IMR-90 (cell line): Measurements from ENCODE around the gene ZNF665. TPM values are rescaled to one million over a fixed set of nuclear protein-coding genes. Genes with fewer than 3 reads are reported as not detected.
"Not testable (repeated sequence)": the region's sequence is repeated elsewhere in the genome, so short reads cannot be mapped to it uniquely, and the experiment has no call there.

Source experiments
- ATAC-seq: fragments of 200-7000 bp; cut with Tn5 transposase; 2 replicates; pipeline ENCODE4 v1.9.1; 2020; ENCODE audit warnings: low read depth, mild to moderate bottlenecking, moderate library complexity
- BruUV-seq: library from RNA; stranded (reverse); fragments of 400-500 nt; replicated peaks from 2 replicates; lab custom pipeline; 2021; lab: Mats Ljungman, UMichigan
- CTCF ChIA-PET: fragments of 300-600 bp; formaldehyde crosslinking; extraction: SDS; loops from one replicate; lab custom pipeline; 2021; ENCODE audit warnings: antibody characterized with exemption; lab: Yijun Ruan, JAX
- POLR2A ChIA-PET: fragments of 300-600 bp; sonication (Branson Sonifier 250); formaldehyde crosslinking; loops from one replicate; lab custom pipeline; 2022; ENCODE audit warnings: antibody characterized with exemption; ENCODE audit not compliant: unreplicated experiment; lab: Charles Lee
- DNase-seq: peaks from one replicate; pipeline ENCODE4 v3.0.0; 2013
- H2AFZ ChIP-seq: replicated peaks from 2 replicates; pipeline ENCODE3; 2013; ENCODE audit warnings: low read length, mild to moderate bottlenecking; ENCODE audit not compliant: poor library complexity
- H2AK5ac ChIP-seq: 2 replicates; pipeline ENCODE4 v1.6.1; 2013; ENCODE audit warnings: low read depth, low read length, inconsistent platforms
- H2AK9ac ChIP-seq: replicated peaks from 2 replicates; pipeline ENCODE3; 2013; ENCODE audit warnings: mild to moderate bottlenecking, low read depth, low read length, moderate library complexity; ENCODE audit not compliant: poor library complexity
- H2BK120ac ChIP-seq: 2 replicates; pipeline ENCODE4 v1.6.1; 2013; ENCODE audit warnings: low read depth, low read length, inconsistent platforms
- H2BK15ac ChIP-seq: 3 replicates; pipeline ENCODE4 v1.6.1; 2013; ENCODE audit warnings: low read depth, low read length, inconsistent platforms
- H2BK20ac ChIP-seq: 2 replicates; pipeline ENCODE4 v1.6.1; 2013; ENCODE audit warnings: low read depth, mild to moderate bottlenecking, inconsistent platforms, low read length, moderate library complexity
- H2BK5ac ChIP-seq: 2 replicates; pipeline ENCODE4 v1.6.1; 2013; ENCODE audit warnings: mild to moderate bottlenecking, low read depth, low read length, inconsistent platforms; ENCODE audit not compliant: poor library complexity, severe bottlenecking
- H3K14ac ChIP-seq: replicated peaks from 2 replicates; pipeline ENCODE4 v1.6.1; 2013; ENCODE audit warnings: low read depth, low read length, inconsistent platforms
- H3K18ac ChIP-seq: 2 replicates; pipeline ENCODE4 v1.6.1; 2013; ENCODE audit warnings: low read depth, low read length, control low read depth
- H3K23ac ChIP-seq: 2 replicates; pipeline ENCODE4 v1.6.1; 2013; ENCODE audit warnings: low read depth, low read length, inconsistent platforms
- H3K27ac ChIP-seq: 2 replicates; pipeline ENCODE4 v1.5.1; 2013; ENCODE audit warnings: mild to moderate bottlenecking, control low read depth, low read length; ENCODE audit not compliant: insufficient read depth
- H3K27me3 ChIP-seq: 2 replicates; pipeline ENCODE4 v1.6.1; 2013; ENCODE audit warnings: low read length; ENCODE audit not compliant: control insufficient read depth, insufficient read depth
- H3K36me3 ChIP-seq: 2 replicates; pipeline ENCODE4 v1.6.1; 2013; ENCODE audit warnings: low read length, mixed read lengths; ENCODE audit not compliant: control insufficient read depth, insufficient read depth
- H3K4ac ChIP-seq: 2 replicates; pipeline ENCODE4 v1.6.1; 2013; ENCODE audit warnings: low read depth, low read length, inconsistent platforms
- H3K4me1 ChIP-seq: 2 replicates; pipeline ENCODE4 v1.6.1; 2013; ENCODE audit warnings: low read length, mixed read lengths; ENCODE audit not compliant: control insufficient read depth, insufficient read depth
- H3K4me2 ChIP-seq: 2 replicates; pipeline ENCODE4 v1.6.1; 2013; ENCODE audit warnings: low read depth, mild to moderate bottlenecking, control low read depth, low read length, moderate library complexity
- H3K4me3 ChIP-seq: 2 replicates; pipeline ENCODE4 v1.5.1; 2013; ENCODE audit warnings: low read depth, mild to moderate bottlenecking, control low read depth, low read length, moderate library complexity; ENCODE audit not compliant: insufficient read depth
- H3K56ac ChIP-seq: 2 replicates; pipeline ENCODE4 v1.6.1; 2013; ENCODE audit warnings: low read length, inconsistent platforms; ENCODE audit not compliant: insufficient read depth; ENCODE audit errors: extremely low read depth
- H3K79me1 ChIP-seq, 2 experiments: 2 replicates each; pipeline ENCODE4 v1.6.1; 2013; ENCODE audit warnings: low read length in 2 of 2, inconsistent platforms in 1 of 2, low read depth in 1 of 2
- H3K9ac ChIP-seq: 2 replicates; pipeline ENCODE4 v1.6.1; 2013; ENCODE audit warnings: low read depth, low read length, control low read depth
- H3K9me1 ChIP-seq: 2 replicates; pipeline ENCODE4 v1.6.1; 2013; ENCODE audit warnings: low read length, inconsistent platforms; ENCODE audit not compliant: insufficient read depth
- H3K9me3 ChIP-seq: 2 replicates; pipeline ENCODE4 v1.6.1; 2013; ENCODE audit warnings: low read length; ENCODE audit not compliant: control insufficient read depth, insufficient read depth
- H4K20me1 ChIP-seq: 2 replicates; pipeline ENCODE4 v1.6.1; 2013; ENCODE audit warnings: low read length, inconsistent platforms; ENCODE audit not compliant: insufficient read depth
- H4K5ac ChIP-seq: 2 replicates; pipeline ENCODE4 v1.6.1; 2013; ENCODE audit warnings: mild to moderate bottlenecking, low read depth, low read length, control low read depth
- H4K8ac ChIP-seq, 2 experiments: 2 replicates each; pipeline ENCODE4 v1.6.1; 2013; ENCODE audit warnings: low read depth in 2 of 2, low read length in 2 of 2, control low read depth in 1 of 2, inconsistent platforms in 1 of 2
- H4K91ac ChIP-seq: 2 replicates; pipeline ENCODE4 v1.6.1; 2013; ENCODE audit warnings: low read depth, low read length, inconsistent platforms; ENCODE audit not compliant: insufficient read depth
- WGBS, 2 experiments: methylation state at CpG; one replicate each; pipeline versions ENCODE4 v1.1.5 to v1.1.7; 2013; ENCODE audit warnings: missing lambda C conversion rate in 2 of 2; ENCODE audit not compliant: insufficient read length in 1 of 2; ENCODE audit errors: extremely low coverage in 2 of 2; 5-methylcytosine and 5-hydroxymethylcytosine counted together
- dilution Hi-C: fragments of 300-500 bp; cut with HindIII; formaldehyde crosslinking; loops from one replicate; pipeline ENCODE4 v1.14.3; 2018; ENCODE audit warnings: low sequenced_read_pairs; ENCODE audit not compliant: unreplicated experiment
- in situ Hi-C: fragments of 300-500 bp; cut with MboI; formaldehyde crosslinking; loops from 3 replicates; pipeline ENCODE4 v1.14.3; 2019; ENCODE audit warnings: low sequenced_read_pairs, inconsistent platforms, mixed read lengths
- intact Hi-C: fragments of 100-400 bp; cut with micrococcal nuclease; formaldehyde crosslinking; loops from 2 replicates; pipeline ENCODE4 v1.10.0; 2022
- polyA plus RNA-seq, 3 experiments: library from polyadenylated mRNA; depleted of rRNA; stranded (reverse); fragments of >200 nt; gene quantifications; 2 replicates each; pipeline ENCODE4 v1.2.3, GENCODE V29; 2012; ENCODE audit warnings: low replicate concordance in 1 of 3
- total RNA-seq: library from RNA; depleted of rRNA; stranded (reverse); fragments of >200 nt; gene quantifications from 2 replicates; pipeline ENCODE4 v1.2.3, GENCODE V29; 2012

The ZNF665 gene
- total and polyA plus RNA-seq, 2 of the 4 experiments (the other 2 are of a cell fraction), result 2.0 to 3.0 TPM

- H2AK9ac ChIP-seq, H3K9me1 ChIP-seq, H2AFZ ChIP-seq, H3K27ac ChIP-seq, H2AK5ac ChIP-seq, H2BK15ac ChIP-seq, H3K4me2 ChIP-seq, BruUV-seq, H3K9ac ChIP-seq, H3K23ac ChIP-seq, H2BK5ac ChIP-seq, H3K79me1 ChIP-seq, H3K4me3 ChIP-seq, CTCF ChIA-PET, DNase-seq, H4K20me1 ChIP-seq, H4K5ac ChIP-seq, H3K14ac ChIP-seq, H3K4ac ChIP-seq, H3K4me1 ChIP-seq, H3K36me3 ChIP-seq, intact Hi-C loops, dilution Hi-C loops, H4K91ac ChIP-seq, H2BK20ac ChIP-seq, H3K27me3 ChIP-seq, H3K18ac ChIP-seq, POLR2A ChIA-PET, in situ Hi-C loops, H3K9me3 ChIP-seq, H4K8ac ChIP-seq, H3K56ac ChIP-seq, H2BK120ac ChIP-seq: not testable (repeated sequence)
- peak; percentile 11; the same call in 1 of the 2 replicates for ATAC-seq
- 71% methylated on average over 4 of the region's 15 CpGs; no CpG with 5 or more reads in 1 of the 2 experiments for WGBS, 2 experiments
These were observed 66.2 kb downstream of the ZNF665 start for GRCh38 chr19:53126733-53127526.
